Endothelial cell of umbilical vein (primary cell): ENCODE measurements around the gene GABARAP. TPM values are rescaled to one million over a fixed set of nuclear protein-coding genes. Genes with fewer than 3 reads are reported as not detected.
A peak's percentile ranks its signal among the peaks of the same experiment; 100 is the strongest.

ENCODE experiments used
- BruUV-seq: library from RNA; stranded (reverse); fragments of 400-500 nt; replicated peaks from 2 replicates; lab custom pipeline; 2021; lab: Mats Ljungman, UMichigan
- CTCF ChIA-PET: fragments of 300-600, 350-600 bp; sonication (Branson Sonifier 250); formaldehyde crosslinking; loops from one replicate; lab custom pipeline; 2021; ENCODE audit warnings: antibody characterized with exemption, inconsistent platforms; lab: Charles Lee
- POLR2A ChIA-PET: fragments of 300-600, 350-600 bp; sonication (Branson Sonifier 250); formaldehyde crosslinking; loops from one replicate; lab custom pipeline; 2021; ENCODE audit warnings: antibody characterized with exemption, inconsistent platforms; lab: Charles Lee
- DNase-seq: peaks from one replicate; pipeline ENCODE4 v3.0.0-alpha.2; 2011; ENCODE audit warnings: low read depth, low spot score
- FAIRE-seq: peaks from 2 replicates; lab custom pipeline; 2011; peaks lifted over from hg19 to GRCh38; lab: Jason Lieb, UNC
- H2AFZ ChIP-seq: 2 replicates; pipeline ENCODE4 v1.6.0; 2012; ENCODE audit warnings: low read depth, low read length, control low read depth, inconsistent platforms
- H3K27ac ChIP-seq: 2 replicates; pipeline ENCODE4 v1.5.1; 2011; ENCODE audit warnings: low read depth, mild to moderate bottlenecking, control low read depth, low read length, moderate library complexity; ENCODE audit not compliant: insufficient read depth
- H3K27me3 ChIP-seq, 2 experiments: 2 replicates each; pipeline versions ENCODE4 v1.6.0 to v1.6.1; 2011; ENCODE audit warnings: low read length in 2 of 2, mixed read lengths in 1 of 2; ENCODE audit not compliant: control insufficient read depth in 2 of 2, insufficient read depth in 2 of 2
- H3K36me3 ChIP-seq, 2 experiments: 2 replicates in 1 of 2; 3 replicates in 1 of 2; pipeline ENCODE4 v1.5.1; 2011; ENCODE audit warnings: low read length in 2 of 2, mild to moderate bottlenecking in 1 of 2, moderate library complexity in 1 of 2; ENCODE audit not compliant: control insufficient read depth in 2 of 2, insufficient read depth in 2 of 2; ENCODE audit errors: extremely low read depth in 1 of 2
- H3K4me1 ChIP-seq: 3 replicates; pipeline ENCODE4 v1.5.1; 2011; ENCODE audit warnings: mild to moderate bottlenecking, low read length; ENCODE audit not compliant: control insufficient read depth, insufficient read depth; ENCODE audit errors: extremely low read depth
- H3K4me2 ChIP-seq: 2 replicates; pipeline ENCODE4 v1.6.1; 2011; ENCODE audit warnings: low read length, control low read depth, mixed read lengths; ENCODE audit not compliant: insufficient read depth
- H3K4me3 ChIP-seq, 3 experiments: fragments of 200-600 bp in 1 of 3; sonication (generic), shearing (Covaris generic) in 1 of 3; replicated peaks in 1 of 3; 2 replicates each; pipeline ENCODE4 v1.5.1; 2011 to 2016; ENCODE audit warnings: control low read depth in 3 of 3, low read length in 3 of 3, mild to moderate bottlenecking in 2 of 3, inconsistent platforms in 1 of 3, low read depth in 1 of 3, moderate library complexity in 1 of 3; ENCODE audit not compliant: insufficient read depth in 1 of 3
- H3K79me2 ChIP-seq: 2 replicates; pipeline ENCODE4 v1.6.0; 2012; ENCODE audit warnings: low read length, inconsistent platforms; ENCODE audit not compliant: control insufficient read depth, insufficient read depth
- H3K9ac ChIP-seq: replicated peaks from 2 replicates; pipeline ENCODE3; 2011; ENCODE audit warnings: low read length, control low read depth; ENCODE audit not compliant: insufficient read depth; ENCODE audit errors: extremely low read depth
- H3K9me1 ChIP-seq: replicated peaks from 3 replicates; pipeline ENCODE4 v1.6.0; 2011; ENCODE audit warnings: mild to moderate bottlenecking, low read length; ENCODE audit not compliant: control insufficient read depth, insufficient read depth; ENCODE audit errors: extremely low read depth
- H3K9me3 ChIP-seq: replicated peaks from 2 replicates; pipeline ENCODE4 v1.5.1; 2012; ENCODE audit warnings: low read length, inconsistent platforms; ENCODE audit not compliant: control insufficient read depth, insufficient read depth
- H4K20me1 ChIP-seq: replicated peaks from 2 replicates; pipeline ENCODE3; 2011; ENCODE audit warnings: mild to moderate bottlenecking, low read length; ENCODE audit not compliant: control insufficient read depth, insufficient read depth; ENCODE audit errors: extremely low read depth
- EZH2 ChIP-seq: IDR thresholded peaks from 2 replicates; pipeline ENCODE4 v1.6.1; 2012; ENCODE audit warnings: borderline replicate concordance, low read depth, mild to moderate bottlenecking, moderate library complexity, low read length, inconsistent platforms; ENCODE audit not compliant: severe bottlenecking
- FOS ChIP-seq: IDR thresholded peaks from 2 replicates; pipeline ENCODE4 v1.6.1; 2011; ENCODE audit warnings: mild to moderate bottlenecking, low read length, moderate library complexity, borderline replicate concordance; ENCODE audit not compliant: insufficient read depth
- GATA2 ChIP-seq: IDR thresholded peaks from 2 replicates; pipeline ENCODE4 v1.7.0; 2011; ENCODE audit warnings: low read depth, mild to moderate bottlenecking, moderate library complexity, mixed read lengths, low read length; ENCODE audit not compliant: insufficient read length, insufficient read depth
- JUN ChIP-seq: IDR thresholded peaks from 2 replicates; pipeline ENCODE4 v1.6.1; 2011; ENCODE audit warnings: borderline replicate concordance, low read depth; ENCODE audit not compliant: insufficient read length, insufficient read depth
- MYC ChIP-seq: IDR thresholded peaks from one replicate; pipeline ENCODE4 v1.6.1; 2011; ENCODE audit warnings: mild to moderate bottlenecking, low read depth, low read length
- POLR2A ChIP-seq: IDR thresholded peaks from 2 replicates; pipeline ENCODE4 v1.6.1; 2012; ENCODE audit warnings: low read depth, mild to moderate bottlenecking, control low read depth, low read length
- dilution Hi-C: fragments of 300-500 bp; cut with MboI; formaldehyde crosslinking; loops from one replicate; pipeline ENCODE4 v1.15.0; 2019; ENCODE audit warnings: low sequenced_read_pairs; ENCODE audit not compliant: extremely low pct_ligation_motif_present
- intact Hi-C: fragments of 100-400 bp; cut with micrococcal nuclease; formaldehyde crosslinking; loops from one replicate; pipeline ENCODE4 v1.10.0; 2022
- polyA plus RNA-seq, 4 experiments: library from polyadenylated mRNA; depleted of rRNA in 3 of 4; stranded (reverse) in 3 of 4; unstranded in 1 of 4; fragments of >200 nt; gene quantifications; 2 replicates each; pipeline versions ENCODE4 v1.2.1 to v1.2.3, GENCODE V29; 2011 to 2012; ENCODE audit warnings: missing spikeins in 1 of 4
- total RNA-seq: library from RNA; stranded (reverse); gene quantifications from 2 replicates; pipeline ENCODE4 v1.2.3, GENCODE V29; 2021
- TF ChIP-seq, protein P1 (sequence below), 2 donors: IDR thresholded peaks; 1 replicate in 1 of 2; 2 replicates in 1 of 2; pipeline ENCODE4 v1.5.1; 2011; ENCODE audit warnings: low read length in 2 of 2, mild to moderate bottlenecking in 2 of 2, moderate library complexity in 2 of 2, control low read depth in 1 of 2, inconsistent platforms in 1 of 2, low read depth in 1 of 2; ENCODE audit not compliant: insufficient read depth in 1 of 2; ENCODE audit errors: extremely low read depth in 1 of 2

Gene GABARAP
- total and polyA plus RNA-seq, 2 donors (not counting 3 experiments of a cell fraction or from before 2014, with no cell fraction given), result 401 to 882 TPM

- Histone ChIP-seq H3K79me2 (no peaks in the 10 kb centered on the region), H4K20me1 (no peaks in the 10 kb centered on the region), H3K4me1 (peaks cover 26% of the 10 kb centered on the region), H2AFZ (peak within 1 kb of the TSS; percentile 81), H3K27ac (no peak within 1 kb of the TSS), H3K4me2 (peak within 1 kb of the TSS; percentile 31), H3K27me3 (no peaks in the 10 kb centered on the region), H3K9me3 (no peaks in the 10 kb centered on the region), H3K9ac (peak within 1 kb of the TSS; percentile 29), H3K36me3 (peaks cover 0 to 8% of the 10 kb centered on the region in 2 experiments), H3K4me3 (peak within 1 kb of the TSS; percentile 19 to 35 (median 22)), H3K9me1 (no peaks in the 10 kb centered on the region)
- ChIA-PET POLR2A (no interaction called here), CTCF (interaction anchor here (1.1 kb wide), 1 partner anchor 35 kb away, joined by 3 read pairs; no protein-coding TSS in a partner anchor)
- no TSS peak for BruUV-seq
- dilution Hi-C loops (no loop called here), intact Hi-C loops (no loop called here)
- TF ChIP-seq POLR2A (no peak), EZH2 (no peak), JUN (no peak), MYC (no peak), FOS (no peak), GATA2 (no peak)
- TF ChIP-seq, protein P1, sequence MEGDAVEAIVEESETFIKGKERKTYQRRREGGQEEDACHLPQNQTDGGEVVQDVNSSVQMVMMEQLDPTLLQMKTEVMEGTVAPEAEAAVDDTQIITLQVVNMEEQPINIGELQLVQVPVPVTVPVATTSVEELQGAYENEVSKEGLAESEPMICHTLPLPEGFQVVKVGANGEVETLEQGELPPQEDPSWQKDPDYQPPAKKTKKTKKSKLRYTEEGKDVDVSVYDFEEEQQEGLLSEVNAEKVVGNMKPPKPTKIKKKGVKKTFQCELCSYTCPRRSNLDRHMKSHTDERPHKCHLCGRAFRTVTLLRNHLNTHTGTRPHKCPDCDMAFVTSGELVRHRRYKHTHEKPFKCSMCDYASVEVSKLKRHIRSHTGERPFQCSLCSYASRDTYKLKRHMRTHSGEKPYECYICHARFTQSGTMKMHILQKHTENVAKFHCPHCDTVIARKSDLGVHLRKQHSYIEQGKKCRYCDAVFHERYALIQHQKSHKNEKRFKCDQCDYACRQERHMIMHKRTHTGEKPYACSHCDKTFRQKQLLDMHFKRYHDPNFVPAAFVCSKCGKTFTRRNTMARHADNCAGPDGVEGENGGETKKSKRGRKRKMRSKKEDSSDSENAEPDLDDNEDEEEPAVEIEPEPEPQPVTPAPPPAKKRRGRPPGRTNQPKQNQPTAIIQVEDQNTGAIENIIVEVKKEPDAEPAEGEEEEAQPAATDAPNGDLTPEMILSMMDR (IDR thresholded peaks at IDR 0.05; ENCODE audit: extremely low read depth in 1 of 2, insufficient read depth in 1 of 2, low read depth in 1 of 2, low read length in 2 of 2), result no peak
- DNase-seq (no peak), FAIRE-seq (no peak)
These were observed 20.1 kb upstream of the GABARAP start, which contains the start of gene CLDN7 for GRCh38 chr17:7262192-7262934. TSS of gene CLDN7 (minus strand) at chr17:7262478. CDS start at chr17:7262043, 435 bp downstream.
